GM15510 (cell line): ENCODE measurements around the gene CDYL2.

Experiments
- POLR2A ChIP-seq: IDR thresholded peaks from 3 replicates; pipeline ENCODE4 v1.6.1; 2011; ENCODE audit warnings: borderline replicate concordance; ENCODE audit not compliant: insufficient read length; ENCODE audit errors: extremely low read depth

Gene CDYL2

DNA sequence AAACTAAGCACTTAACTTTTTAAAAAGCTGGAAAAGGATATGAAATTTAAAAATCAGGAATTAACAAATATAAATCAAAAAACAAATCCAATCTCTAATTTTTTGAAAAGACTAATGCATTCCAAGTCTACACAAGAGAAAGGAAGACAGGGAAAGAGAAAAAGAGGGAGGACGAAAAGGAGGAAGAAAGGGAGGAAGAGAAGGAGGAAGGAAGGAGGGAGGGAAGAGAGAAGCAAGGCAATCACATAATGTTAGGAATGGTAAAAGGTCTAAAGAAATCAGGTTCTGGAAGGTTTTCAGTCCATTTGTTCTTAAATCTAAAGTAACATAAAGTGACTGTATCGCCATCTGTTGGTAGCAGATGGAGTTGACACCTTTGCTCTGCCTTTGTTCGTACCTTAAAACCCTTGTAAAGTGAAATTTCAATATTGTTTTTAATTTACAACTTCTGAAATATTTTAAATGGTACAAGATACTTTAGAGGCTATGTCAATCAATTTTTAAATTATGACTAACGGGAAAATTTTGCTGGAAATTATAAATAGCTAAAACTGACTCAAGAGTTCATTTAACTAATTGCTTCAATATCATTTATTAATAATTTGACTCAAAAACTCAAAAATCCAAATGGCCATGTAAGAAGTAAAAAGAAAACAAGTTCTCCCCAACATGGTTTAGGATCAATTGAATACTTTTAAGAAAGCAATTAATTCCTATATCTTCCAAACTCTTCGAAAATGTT lies 20.4 kb upstream of the CDYL2 start:
- no peak for TF ChIP-seq POLR2A

DNA sequence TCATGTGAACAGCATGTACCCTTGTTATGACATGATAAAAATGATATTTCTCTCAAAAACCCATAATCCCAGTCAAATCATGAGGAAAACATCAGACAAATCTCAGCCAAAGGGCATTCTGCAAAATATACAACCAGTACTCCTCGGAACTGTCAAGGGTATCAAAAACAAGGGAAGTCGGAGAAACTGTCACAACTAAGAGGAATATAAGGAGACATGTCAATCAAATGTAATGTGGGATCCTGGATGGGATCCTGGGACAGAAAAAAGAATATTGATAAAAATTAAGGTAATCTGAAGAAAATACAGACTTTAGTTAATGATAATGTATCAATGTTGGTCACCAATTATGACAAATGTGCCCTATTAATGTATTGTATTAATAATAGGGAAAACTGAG lies 15.6 kb upstream of the CDYL2 start:
- no peak for TF ChIP-seq POLR2A

DNA sequence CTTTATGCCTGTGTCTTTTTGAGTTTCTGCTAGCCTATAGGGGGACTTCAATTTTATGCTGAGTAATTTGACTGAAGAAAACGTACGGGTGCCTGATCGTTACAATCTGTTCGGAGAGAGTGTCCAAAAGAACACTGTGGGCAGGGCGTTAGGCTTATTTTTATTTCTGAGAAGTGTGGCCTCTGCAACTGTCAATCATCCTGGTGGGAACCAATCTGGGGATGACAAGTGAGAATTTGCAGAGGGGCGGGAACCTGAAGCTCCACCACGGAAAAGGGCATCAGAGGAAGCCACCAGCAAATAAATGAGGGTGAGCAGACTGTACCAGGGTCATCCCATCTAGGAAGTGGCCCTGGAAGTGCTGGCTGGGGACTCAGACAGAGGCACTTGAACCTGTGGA lies 12.0 kb upstream of the CDYL2 start:
- no peak for TF ChIP-seq POLR2A

DNA sequence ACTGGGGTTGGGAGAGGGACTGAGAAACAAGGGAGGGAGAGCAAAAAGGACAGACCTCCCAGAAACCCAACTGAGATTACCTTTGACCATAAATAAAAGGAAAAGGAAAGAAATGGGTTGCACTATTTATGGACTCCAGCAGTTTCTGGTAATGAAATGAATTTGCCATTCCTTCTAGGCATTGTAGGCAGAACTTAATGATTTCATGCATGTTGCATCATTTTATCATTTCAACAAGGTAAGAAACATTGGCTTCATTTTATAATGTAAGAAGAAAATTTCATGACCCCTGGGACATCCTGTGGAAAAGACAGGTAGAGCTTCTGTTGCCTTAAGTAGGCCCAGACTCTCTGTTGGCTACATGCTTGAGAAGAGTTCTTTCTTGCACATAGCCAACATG lies 8.2 kb upstream of the CDYL2 start:
- no peak for TF ChIP-seq POLR2A

DNA sequence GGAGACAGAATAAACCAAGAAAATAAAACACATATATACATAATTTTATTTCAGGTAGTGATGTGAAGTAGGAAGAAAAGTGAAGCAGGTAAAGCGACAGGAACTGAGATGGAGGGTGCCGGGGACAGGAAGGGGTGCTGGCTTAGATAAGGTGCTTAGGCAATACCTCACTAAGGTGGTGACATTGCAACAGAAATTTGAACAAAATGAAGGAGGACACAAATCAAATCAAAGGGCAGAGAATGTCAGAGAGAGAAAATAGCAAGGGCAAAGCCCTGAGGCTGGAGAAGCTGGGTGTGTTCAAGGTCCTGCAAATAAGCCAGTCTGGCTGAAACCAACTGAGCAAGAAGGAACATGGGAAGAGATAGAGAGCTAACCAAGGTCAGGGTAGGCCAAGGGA lies 5.0 kb upstream of the CDYL2 start:
- no peak for TF ChIP-seq POLR2A

DNA sequence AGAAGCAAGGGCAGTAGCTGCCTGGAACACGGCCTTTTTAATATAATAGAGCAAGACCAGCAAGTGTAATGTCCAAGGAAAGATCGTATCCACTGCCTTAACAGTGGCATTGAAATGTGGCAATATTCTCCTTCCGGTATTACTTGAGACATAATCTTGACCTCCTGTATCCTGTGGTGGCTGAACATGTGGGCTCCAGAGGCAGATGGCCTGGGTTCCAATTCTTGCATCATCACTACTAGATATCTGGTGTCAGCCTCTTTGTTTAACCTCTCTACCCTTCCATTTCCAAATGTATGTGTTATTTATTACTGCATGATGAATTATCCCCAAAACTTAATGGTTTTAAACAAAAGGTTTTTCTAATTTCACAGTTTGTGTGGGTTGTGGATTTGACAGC lies 3.5 kb upstream of the CDYL2 start:
- no peak for TF ChIP-seq POLR2A

DNA sequence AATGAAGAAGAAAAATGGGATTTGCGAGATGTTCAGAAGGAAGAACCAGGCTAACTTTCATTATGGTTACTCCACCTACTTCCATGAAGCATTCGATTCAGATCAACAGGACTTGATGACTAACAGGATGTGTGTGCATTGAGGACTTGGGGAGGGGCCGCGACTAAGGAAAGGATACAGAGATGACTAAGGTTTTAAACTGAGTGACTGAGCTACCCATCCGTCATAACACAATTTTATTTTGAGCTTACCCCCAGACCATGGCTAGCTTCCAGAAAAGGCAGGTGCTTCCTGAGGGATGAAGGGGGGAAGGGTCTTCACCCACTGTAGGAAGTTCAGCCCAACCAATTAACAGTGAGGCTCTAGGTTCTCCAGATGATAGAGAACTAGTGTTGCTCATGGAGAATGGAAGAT lies 2.5 kb upstream of the CDYL2 start:
- TF ChIP-seq POLR2A: no peak

DNA sequence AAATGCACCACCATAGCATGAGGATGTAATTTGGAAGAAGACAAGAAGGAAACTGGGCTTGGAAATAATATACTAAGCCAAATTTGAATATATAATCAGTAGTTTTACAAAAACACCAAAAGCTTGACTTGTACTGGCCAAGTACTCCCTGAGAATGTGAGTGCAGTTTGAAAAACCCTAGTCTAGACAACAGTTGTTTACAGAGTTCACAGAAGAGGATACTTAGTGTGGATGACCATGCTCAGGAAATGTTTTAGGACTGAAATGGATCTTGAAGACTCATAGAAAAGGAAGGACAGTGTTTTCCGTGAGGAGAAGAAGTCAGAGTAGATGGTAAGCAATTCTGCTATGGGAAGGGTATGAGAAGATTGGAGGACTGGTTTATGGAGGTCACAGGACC lies 1.9 kb upstream of the CDYL2 start:
- no peak for TF ChIP-seq POLR2A

DNA sequence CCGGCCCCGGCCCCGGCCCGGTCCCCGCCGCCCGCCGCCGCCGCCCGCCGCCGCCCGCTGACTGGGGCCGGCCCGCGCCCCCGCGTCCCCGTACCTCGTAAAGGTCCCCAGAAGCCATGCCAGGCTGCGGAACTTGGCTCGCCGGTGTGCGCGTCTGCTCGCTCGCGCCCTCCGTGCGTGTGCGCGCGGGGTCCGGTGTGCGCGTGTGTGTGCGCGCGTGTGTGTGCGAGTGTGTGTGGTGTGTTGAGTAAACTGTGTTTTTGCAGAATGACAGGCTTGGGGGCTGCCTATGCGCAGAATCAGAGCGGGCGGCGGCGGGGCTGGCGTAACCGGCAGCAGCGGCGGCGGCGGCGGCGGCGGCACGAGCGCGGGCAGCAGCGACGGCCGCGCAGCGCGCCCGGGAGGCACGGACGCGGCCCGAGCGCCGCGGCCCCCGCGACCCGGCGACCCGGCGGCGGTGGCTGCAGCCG lies 307 bp downstream of the CDYL2 start:
- TF ChIP-seq POLR2A: no peak

DNA sequence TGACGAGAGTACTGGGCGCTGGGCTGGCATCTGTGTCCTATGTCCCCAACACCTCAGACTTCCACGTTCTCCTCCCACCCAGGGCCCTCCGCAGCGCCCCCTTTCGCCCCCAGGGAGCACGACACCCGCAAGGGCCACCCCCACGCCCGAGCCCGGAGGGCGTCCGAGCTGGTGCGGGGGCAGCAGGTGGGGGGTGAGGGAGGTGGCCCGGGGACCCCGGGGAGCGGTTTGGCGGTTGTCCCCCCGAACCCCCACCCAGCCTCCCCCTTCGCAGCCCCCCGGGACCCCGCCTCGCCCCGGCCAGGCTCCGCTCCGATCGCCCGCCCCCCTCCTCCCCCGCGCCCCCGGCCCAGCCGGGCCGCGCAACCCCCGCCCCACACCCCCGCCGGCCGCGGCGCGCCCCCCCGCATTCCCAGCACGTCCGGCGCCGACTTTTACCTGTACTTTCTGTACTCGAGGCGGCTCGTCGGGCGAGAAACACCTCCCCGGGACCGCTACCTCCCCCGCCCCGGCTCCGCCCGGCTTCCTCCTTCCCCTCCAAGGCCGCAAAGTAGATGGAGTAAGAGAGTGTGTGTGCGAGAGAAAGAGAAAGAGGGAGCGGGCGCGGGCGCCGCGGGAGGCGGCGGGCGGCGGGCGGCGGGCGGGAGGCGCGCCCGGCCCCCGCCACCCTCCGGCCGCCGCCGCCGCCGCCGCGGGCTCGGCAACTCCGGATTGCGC lies 901 bp downstream of the CDYL2 start:
- no peak for TF ChIP-seq POLR2A

DNA sequence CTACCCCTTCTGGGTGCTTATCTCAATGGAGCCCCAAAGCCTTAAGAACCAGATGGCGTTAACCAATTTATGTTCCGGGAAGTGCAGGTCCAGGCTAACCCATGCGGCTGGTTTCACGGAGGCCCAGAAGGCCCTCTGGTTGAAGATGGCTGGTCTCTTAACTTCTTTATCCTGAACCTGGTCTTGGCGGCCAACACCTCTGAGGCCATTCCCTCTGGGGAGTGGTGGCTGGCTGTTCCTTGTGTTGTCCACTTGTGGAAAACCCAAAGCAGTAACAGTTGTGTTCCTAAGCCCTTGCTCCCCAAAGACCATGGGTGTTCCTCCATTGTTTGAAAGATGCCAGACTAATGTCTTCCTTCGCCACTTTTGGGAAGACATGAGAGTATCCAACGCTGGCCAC lies 1.5 kb downstream of the CDYL2 start:
- TF ChIP-seq POLR2A: no peak

DNA sequence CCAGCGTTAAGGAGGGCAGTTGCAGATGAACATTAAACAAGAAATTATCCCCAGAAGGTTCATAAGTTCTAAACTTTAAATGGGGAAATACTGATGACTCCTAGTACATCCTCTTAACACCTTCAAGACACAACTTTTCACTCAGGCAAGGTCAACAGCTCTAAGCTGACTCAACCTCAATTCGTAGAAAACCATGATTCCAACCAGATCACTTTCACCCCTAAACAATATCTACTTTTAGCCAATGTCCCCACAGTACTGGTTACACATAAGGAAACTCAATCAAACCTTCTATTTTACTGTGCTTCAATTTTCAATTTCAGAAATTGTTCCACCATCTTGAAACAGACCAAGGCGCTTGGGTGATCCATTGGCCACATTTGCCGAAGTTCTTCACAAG lies 2.3 kb downstream of the CDYL2 start:
- no peak for TF ChIP-seq POLR2A

DNA sequence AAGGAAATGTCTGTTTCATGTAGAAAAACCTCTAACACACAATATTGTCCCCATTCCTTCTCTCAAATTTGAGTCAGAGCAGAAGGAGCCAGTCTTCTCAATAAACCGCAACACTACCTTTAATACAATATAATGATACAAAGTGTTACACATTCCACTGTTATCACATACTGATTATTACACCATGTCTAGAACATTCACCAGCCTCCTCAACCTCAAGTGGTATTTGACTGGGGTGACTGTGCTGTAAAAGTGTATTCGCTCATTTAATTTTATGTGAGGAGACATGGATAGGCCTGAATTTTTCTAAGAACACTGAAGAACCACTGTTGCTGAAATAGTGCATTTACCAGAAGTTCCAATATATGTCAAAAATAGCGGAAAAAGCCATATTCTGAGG lies 10.3 kb downstream of the CDYL2 start:
- TF ChIP-seq POLR2A: no peak

DNA sequence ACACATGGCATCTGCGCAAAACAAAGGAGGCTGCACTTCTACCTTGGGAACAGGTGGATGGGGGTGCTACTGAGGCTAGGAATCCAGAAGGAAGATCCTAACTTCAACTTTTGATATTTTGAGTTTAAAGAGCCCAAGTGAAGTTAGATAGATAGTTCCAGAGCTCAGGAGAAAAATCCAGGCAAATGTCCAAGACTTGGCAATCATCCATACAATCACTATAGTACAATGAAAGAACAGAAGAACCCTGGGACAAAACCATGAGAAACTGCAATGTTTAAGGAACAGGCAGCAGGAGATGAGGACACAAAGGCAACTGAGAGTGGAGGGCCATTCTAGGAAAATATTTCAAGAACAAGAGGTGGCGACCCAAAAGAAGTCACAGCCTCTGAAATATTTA lies 12.4 kb downstream of the CDYL2 start:
- no peak for TF ChIP-seq POLR2A

DNA sequence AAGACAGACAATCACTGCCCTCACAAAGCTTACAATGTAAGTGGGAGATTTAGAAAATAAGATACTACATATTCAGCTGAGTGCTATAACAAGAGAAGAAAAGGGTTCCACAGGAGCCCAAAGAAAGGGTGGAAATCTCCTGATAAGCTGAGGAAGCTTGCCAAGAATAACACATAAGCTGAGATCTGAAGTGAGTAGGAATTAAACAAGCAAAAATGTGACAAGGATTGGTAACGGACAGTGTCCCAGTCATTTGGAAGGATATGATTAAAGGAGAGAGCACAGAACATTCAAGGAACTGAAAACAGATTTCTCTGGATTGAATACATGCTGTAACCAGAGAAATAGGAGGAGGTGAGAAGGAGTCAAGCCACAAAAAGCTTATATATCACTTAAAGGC lies 13.0 kb downstream of the CDYL2 start:
- no peak for TF ChIP-seq POLR2A

DNA sequence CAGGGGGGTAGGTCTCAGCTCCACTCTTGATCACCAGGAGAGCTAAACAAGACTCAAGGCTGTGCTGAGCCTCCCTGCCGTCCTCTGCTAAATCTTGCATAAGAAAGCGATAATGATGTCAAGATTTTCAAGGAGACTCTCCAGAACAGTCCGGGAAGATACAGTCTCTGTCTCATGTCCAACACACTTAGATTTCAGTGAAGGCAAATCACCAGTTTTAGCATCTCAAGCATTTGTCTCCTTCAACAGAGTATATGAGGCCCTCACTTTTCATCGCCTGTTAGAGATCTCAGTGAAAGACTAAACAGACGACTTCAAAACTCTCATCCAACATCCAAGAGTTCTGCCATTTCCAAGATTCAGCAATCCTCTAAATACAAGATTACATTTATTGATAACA lies 13.6 kb downstream of the CDYL2 start:
- TF ChIP-seq POLR2A: no peak
